Liver (tissue), 9 donors: ENCODE data around the gene FKTN. TPM values are rescaled to one million over a fixed set of nuclear protein-coding genes. Genes with fewer than 3 reads are reported as not detected.

Experiments
- DNase-seq: peaks from one replicate; pipeline ENCODE4 v3.0.0-alpha.2; 2017; ENCODE audit warnings: low spot score
- H3K27ac ChIP-seq, 2 donors: one replicate each; pipeline ENCODE4 v1.7.0; 2013; ENCODE audit warnings: inconsistent platforms in 2 of 2, low read length in 2 of 2, control low read depth in 1 of 2, low read depth in 1 of 2, mild to moderate bottlenecking in 1 of 2
- H3K27me3 ChIP-seq, 4 donors: one replicate each; pipeline versions ENCODE4 v1.6.1 to v1.7.0; 2013; ENCODE audit warnings: low read length in 3 of 4, inconsistent platforms in 1 of 4, mild to moderate bottlenecking in 1 of 4, moderate library complexity in 1 of 4; ENCODE audit not compliant: control insufficient read depth in 4 of 4, insufficient read depth in 4 of 4
- H3K36me3 ChIP-seq, 4 donors: one replicate each; pipeline versions ENCODE4 v1.6.1 to v1.7.0; 2013; ENCODE audit warnings: low read length in 3 of 4, mild to moderate bottlenecking in 3 of 4, low read depth in 1 of 4, moderate library complexity in 1 of 4; ENCODE audit not compliant: control insufficient read depth in 4 of 4, insufficient read depth in 3 of 4
- H3K4me1 ChIP-seq, 4 donors: one replicate each; pipeline versions ENCODE4 v1.6.1 to v1.7.0; 2013; ENCODE audit warnings: low read length in 3 of 4, mild to moderate bottlenecking in 3 of 4, moderate library complexity in 1 of 4; ENCODE audit not compliant: control insufficient read depth in 4 of 4, insufficient read depth in 4 of 4
- H3K4me3 ChIP-seq, 3 donors: one replicate each; pipeline versions ENCODE4 v1.6.1 to v1.7.0; 2013; ENCODE audit warnings: low read length in 3 of 3, control low read depth in 1 of 3, low read depth in 1 of 3, mild to moderate bottlenecking in 1 of 3
- H3K9ac ChIP-seq, 2 donors: one replicate each; pipeline ENCODE4 v1.7.0; 2013; ENCODE audit warnings: low read length in 2 of 2, mild to moderate bottlenecking in 2 of 2, moderate library complexity in 2 of 2, control low read depth in 1 of 2, low read depth in 1 of 2
- H3K9me3 ChIP-seq, 4 donors: one replicate each; pipeline versions ENCODE4 v1.6.1 to v1.7.0; 2013; ENCODE audit warnings: low read length in 3 of 4; ENCODE audit not compliant: control insufficient read depth in 4 of 4
- EGR1 ChIP-seq, 2 donors: IDR thresholded peaks; 2 replicates each; pipeline ENCODE4 v1.6.1; 2016 to 2018; ENCODE audit warnings: antibody characterized with exemption in 2 of 2, low read depth in 2 of 2
- FOXA1 ChIP-seq: IDR thresholded peaks from 2 replicates; pipeline ENCODE4 v1.6.1; 2016; ENCODE audit warnings: antibody characterized with exemption
- FOXA2 ChIP-seq: IDR thresholded peaks from 2 replicates; pipeline ENCODE4 v1.6.1; 2016; ENCODE audit warnings: antibody characterized with exemption
- GABPA ChIP-seq, 2 donors: IDR thresholded peaks in 1 of 2; conservative IDR thresholded peaks in 1 of 2; 2 replicates each; pipeline ENCODE4 v1.6.1; 2016; ENCODE audit warnings: antibody characterized with exemption in 2 of 2, mild to moderate bottlenecking in 1 of 2, moderate library complexity in 1 of 2
- HNF4A ChIP-seq, 2 donors: conservative IDR thresholded peaks; 2 replicates each; pipeline ENCODE4 v1.6.1; 2016; ENCODE audit warnings: antibody characterized with exemption in 2 of 2, mild to moderate bottlenecking in 2 of 2
- MAX ChIP-seq: IDR thresholded peaks from 2 replicates; pipeline ENCODE4 v1.6.1; 2016; ENCODE audit warnings: antibody characterized with exemption
- REST ChIP-seq: IDR thresholded peaks from 2 replicates; pipeline ENCODE4 v1.6.1; 2016; ENCODE audit warnings: antibody characterized with exemption, mild to moderate bottlenecking
- RXRA ChIP-seq, 2 donors: IDR thresholded peaks; 2 replicates each; pipeline ENCODE4 v1.6.1; 2017 to 2018; ENCODE audit warnings: antibody characterized with exemption in 2 of 2, mild to moderate bottlenecking in 1 of 2
- SP1 ChIP-seq: IDR thresholded peaks from 2 replicates; pipeline ENCODE4 v1.6.1; 2018; ENCODE audit warnings: antibody characterized with exemption, mild to moderate bottlenecking
- TAF1 ChIP-seq: conservative IDR thresholded peaks from 2 replicates; pipeline ENCODE4 v1.6.1; 2016; ENCODE audit warnings: antibody characterized with exemption, mild to moderate bottlenecking
- WGBS: extraction: QIAGEN DNeasy Blood & Tissue Kit; methylation state at CpG from one replicate; pipeline ENCODE4 v1.1.7; 2013; 5-methylcytosine and 5-hydroxymethylcytosine counted together
- polyA plus RNA-seq, 2 donors: library from polyadenylated mRNA; stranded (reverse) in 1 of 2; unstranded in 1 of 2; fragments of 200-250 nt in 1 of 2; fragments of >200 nt in 1 of 2; fragmentation: Nextera tagmentation in 1 of 2; extraction: Ambion mirVana in 1 of 2; gene quantifications; one replicate each; pipeline versions ENCODE4 v1.2.1 to v1.2.3, GENCODE V29; 2013 to 2015
- total RNA-seq, 2 donors: library from RNA; depleted of rRNA; stranded (reverse); fragments of >200 nt; gene quantifications; one replicate each; pipeline ENCODE4 v1.2.3, GENCODE V29; 2014
- donor health status: healthy.
- donor health status: healthy.
- donor health status: healthy.
- donor health status: healthy.
- donor health status: healthy.

The FKTN gene
- total and polyA plus RNA-seq, 4 donors = 2.0 to 8.7 (median 4.5) TPM

GRCh38 chr9:105670775-105671174 is 112.8 kb downstream of the FKTN start:
- Histone ChIP-seq H3K36me3 (no peaks in the 10 kb centered on the region), H3K27ac (no peak overlapping the region), H3K9ac (no peak overlapping the region), H3K9me3 (no peaks in the 10 kb centered on the region), H3K27me3 (no peaks in the 10 kb centered on the region), H3K4me3 (no peak overlapping the region), H3K4me1 (peaks cover 2 to 29% (median 15%) of the 10 kb centered on the region in 4 donors)
- no peak for DNase-seq
- TF ChIP-seq RXRA (IDR thresholded peaks at IDR 0.05) (peak in 1 of 2 donors; percentile 45), TAF1 (no peak), GABPA (IDR thresholded peaks at IDR 0.05 in 1 of 2, conservative IDR thresholded peaks at IDR 0.05 in 1 of 2) (no peak), MAX (no peak), EGR1 (IDR thresholded peaks at IDR 0.05; ENCODE audit: low read depth in 2 of 2) (no peak), REST (no peak), FOXA1 (no peak), HNF4A (conservative IDR thresholded peaks at IDR 0.05) (peak in 1 of 2 donors; percentile 13), FOXA2 (no peak)
- 52% methylated on average over 3 of the region's 3 CpGs for WGBS

GRCh38 chr9:105672711-105673234 is 114.8 kb downstream of the FKTN start:
- no peak for DNase-seq
- no peaks in the 10 kb centered on the region for H3K36me3 ChIP-seq
- H3K4me1 ChIP-seq = peaks cover 2 to 37% (median 14%) of the 10 kb centered on the region in 4 donors
- H3K27ac ChIP-seq = no peak overlapping the region
- H3K9ac ChIP-seq = no peak overlapping the region
- no peaks in the 10 kb centered on the region for H3K9me3 ChIP-seq
- TF ChIP-seq TAF1 (no peak), HNF4A (conservative IDR thresholded peaks at IDR 0.05) (peak in 1 of 2 donors; percentile 4)
- WGBS = 26% methylated on average over 3 of the region's 3 CpGs
- no peak overlapping the region for H3K4me3 ChIP-seq
- H3K27me3 ChIP-seq = no peaks in the 10 kb centered on the region

GRCh38 chr9:105673850-105674387 is 116.0 kb downstream of the FKTN start:
- 85% methylated on average over 3 of the region's 3 CpGs for WGBS
- H3K9ac ChIP-seq = no peak overlapping the region
- no peaks in the 10 kb centered on the region for H3K36me3 ChIP-seq
- H3K9me3 ChIP-seq = no peaks in the 10 kb centered on the region
- TF ChIP-seq SP1 = no peak
- peak; percentile 15 to 24 for TF ChIP-seq HNF4A (conservative IDR thresholded peaks at IDR 0.05)
- H3K27me3 ChIP-seq = no peaks in the 10 kb centered on the region
- H3K4me1 ChIP-seq = peaks cover 2 to 47% (median 17%) of the 10 kb centered on the region in 4 donors
- no peak for DNase-seq
- H3K4me3 ChIP-seq = no peak overlapping the region
- no peak overlapping the region for H3K27ac ChIP-seq
